Measurements from ENCODE around the gene DLL1.
A peak's percentile ranks its signal among the peaks of the same experiment; 100 is the strongest.
"Not testable (repeated sequence)": the region's sequence is repeated elsewhere in the genome, so short reads cannot be mapped to it uniquely, and the experiment has no call there.

The DLL1 gene

GRCh38 chr6:170290296-170291128 lies at the start of gene DLL1:
DLL1 (minus strand) TSS chr6:170291078; CDS start chr6:170290139, 939 bp downstream.
- Mint-ChIP-seq H3K4me1 (ENCODE audit: low read depth) (peaks cover 26% of the 10 kb centered on the region), H3K27me3 (ENCODE audit: low read depth) (peaks cover 87% of the 10 kb centered on the region), H3K9me3 (no peaks in the 10 kb centered on the region), H3K4me3 (peak within 1 kb of the TSS; percentile 88), H3K27ac (peak within 1 kb of the TSS; percentile 31), H3K36me3 (ENCODE audit: low read depth) (peaks cover 6% of the 10 kb centered on the region)

GRCh38 chr6:170335199-170335598 lies 44.3 kb upstream of the DLL1 start:
- H3K4me3 Mint-ChIP-seq; H3K9me3 Mint-ChIP-seq; H3K27ac Mint-ChIP-seq; H3K27me3 Mint-ChIP-seq (ENCODE audit: low read depth); H3K4me1 Mint-ChIP-seq (ENCODE audit: low read depth): not testable (repeated sequence)
- H3K36me3 Mint-ChIP-seq (ENCODE audit: low read depth) = peaks cover 41% of the 10 kb centered on the region

GRCh38 chr6:170329321-170329720 lies 38.4 kb upstream of the DLL1 start:
- Mint-ChIP-seq H3K27ac (no peak overlapping the region), H3K4me3 (no peak overlapping the region), H3K27me3 (ENCODE audit: low read depth) (no peaks in the 10 kb centered on the region), H3K9me3 (no peaks in the 10 kb centered on the region), H3K4me1 (ENCODE audit: low read depth) (no peaks in the 10 kb centered on the region), H3K36me3 (ENCODE audit: low read depth) (peaks cover 35% of the 10 kb centered on the region)

GRCh38 chr6:170317718-170318117 lies 26.8 kb upstream of the DLL1 start:
- no peak overlapping the region for H3K27ac Mint-ChIP-seq
- peaks cover 37% of the 10 kb centered on the region for H3K36me3 Mint-ChIP-seq (ENCODE audit: low read depth)
- H3K9me3 Mint-ChIP-seq = no peaks in the 10 kb centered on the region
- H3K4me3 Mint-ChIP-seq = no peak overlapping the region
- peaks cover 16% of the 10 kb centered on the region for H3K4me1 Mint-ChIP-seq (ENCODE audit: low read depth)
- H3K27me3 Mint-ChIP-seq (ENCODE audit: low read depth) = no peaks in the 10 kb centered on the region

GRCh38 chr6:170317076-170317475 lies 26.2 kb upstream of the DLL1 start:
- Mint-ChIP-seq H3K4me3 (no peak overlapping the region), H3K4me1 (ENCODE audit: low read depth) (peaks cover 17% of the 10 kb centered on the region), H3K27ac (no peak overlapping the region), H3K9me3 (no peaks in the 10 kb centered on the region), H3K27me3 (ENCODE audit: low read depth) (no peaks in the 10 kb centered on the region), H3K36me3 (ENCODE audit: low read depth) (peaks cover 34% of the 10 kb centered on the region)

- H3K36me3 Mint-ChIP-seq (ENCODE audit: low read depth) = peaks cover 32% of the 10 kb centered on the region
- H3K4me1 Mint-ChIP-seq (ENCODE audit: low read depth) = peaks cover 20% of the 10 kb centered on the region
- H3K4me3 Mint-ChIP-seq = no peak overlapping the region
- H3K27ac Mint-ChIP-seq = no peak overlapping the region
- H3K9me3 Mint-ChIP-seq = no peaks in the 10 kb centered on the region
- no peaks in the 10 kb centered on the region for H3K27me3 Mint-ChIP-seq (ENCODE audit: low read depth)
Measured at GRCh38 chr6:170316071-170316470, 25.2 kb upstream of the DLL1 start.

- no peak overlapping the region for H3K27ac Mint-ChIP-seq
- no peaks in the 10 kb centered on the region for H3K9me3 Mint-ChIP-seq
- no peaks in the 10 kb centered on the region for H3K27me3 Mint-ChIP-seq (ENCODE audit: low read depth)
- H3K36me3 Mint-ChIP-seq (ENCODE audit: low read depth) = peaks cover 24% of the 10 kb centered on the region
- no peak overlapping the region for H3K4me3 Mint-ChIP-seq
- peaks cover 23% of the 10 kb centered on the region for H3K4me1 Mint-ChIP-seq (ENCODE audit: low read depth)
Measured at GRCh38 chr6:170314983-170315382, 24.1 kb upstream of the DLL1 start.

GRCh38 chr6:170313716-170314295 lies 22.9 kb upstream of the DLL1 start:
- peaks cover 17% of the 10 kb centered on the region for H3K36me3 Mint-ChIP-seq (ENCODE audit: low read depth)
- H3K27ac Mint-ChIP-seq = no peak overlapping the region
- no peak overlapping the region for H3K4me3 Mint-ChIP-seq
- H3K4me1 Mint-ChIP-seq (ENCODE audit: low read depth) = peaks cover 27% of the 10 kb centered on the region
- H3K9me3 Mint-ChIP-seq = no peaks in the 10 kb centered on the region
- no peaks in the 10 kb centered on the region for H3K27me3 Mint-ChIP-seq (ENCODE audit: low read depth)

GRCh38 chr6:170312876-170313275 lies 22.0 kb upstream of the DLL1 start:
- Mint-ChIP-seq H3K4me1 (ENCODE audit: low read depth) (peaks cover 35% of the 10 kb centered on the region), H3K9me3 (no peaks in the 10 kb centered on the region), H3K27ac (no peak overlapping the region), H3K4me3 (no peak overlapping the region), H3K36me3 (ENCODE audit: low read depth) (peaks cover 20% of the 10 kb centered on the region), H3K27me3 (ENCODE audit: low read depth) (no peaks in the 10 kb centered on the region)

- Mint-ChIP-seq H3K27me3 (ENCODE audit: low read depth) (no peaks in the 10 kb centered on the region), H3K36me3 (ENCODE audit: low read depth) (peaks cover 20% of the 10 kb centered on the region), H3K4me1 (ENCODE audit: low read depth) (peaks cover 43% of the 10 kb centered on the region), H3K4me3 (no peak overlapping the region), H3K9me3 (no peaks in the 10 kb centered on the region), H3K27ac (no peak overlapping the region)
Measured at GRCh38 chr6:170311696-170312095, 20.8 kb upstream of the DLL1 start.

GRCh38 chr6:170308761-170309160 lies 17.9 kb upstream of the DLL1 start:
- H3K4me3 Mint-ChIP-seq = peak overlapping the region; percentile 75
- H3K27me3 Mint-ChIP-seq (ENCODE audit: low read depth) = peaks cover 16% of the 10 kb centered on the region
- no peak overlapping the region for H3K27ac Mint-ChIP-seq
- H3K9me3 Mint-ChIP-seq = no peaks in the 10 kb centered on the region
- peaks cover 39% of the 10 kb centered on the region for H3K4me1 Mint-ChIP-seq (ENCODE audit: low read depth)
- H3K36me3 Mint-ChIP-seq (ENCODE audit: low read depth) = peaks cover 19% of the 10 kb centered on the region

- H3K4me3 Mint-ChIP-seq = peak overlapping the region; percentile 99
- peaks cover 30% of the 10 kb centered on the region for H3K27me3 Mint-ChIP-seq (ENCODE audit: low read depth)
- H3K27ac Mint-ChIP-seq = peak overlapping the region; percentile 97
- peaks cover 31% of the 10 kb centered on the region for H3K4me1 Mint-ChIP-seq (ENCODE audit: low read depth)
- peaks cover 15% of the 10 kb centered on the region for H3K36me3 Mint-ChIP-seq (ENCODE audit: low read depth)
- no peaks in the 10 kb centered on the region for H3K9me3 Mint-ChIP-seq
Measured at GRCh38 chr6:170307080-170307545, 16.2 kb upstream of the DLL1 start.

- Mint-ChIP-seq H3K9me3 (peaks cover 3% of the 10 kb centered on the region), H3K4me1 (ENCODE audit: low read depth) (peaks cover 31% of the 10 kb centered on the region), H3K36me3 (ENCODE audit: low read depth) (peaks cover 17% of the 10 kb centered on the region), H3K27me3 (ENCODE audit: low read depth) (peaks cover 35% of the 10 kb centered on the region), H3K27ac (peak within 1 kb of the TSS; percentile 97), H3K4me3 (peak within 1 kb of the TSS; percentile 99)
Measured at GRCh38 chr6:170306324-170307079, 15.6 kb upstream of the DLL1 start, which contains the start of gene FAM120B. FAM120B (plus strand) TSS chr6:170306758; CDS start chr6:170317391, 10,633 bp downstream.

GRCh38 chr6:170305805-170306323 lies 15.0 kb upstream of the DLL1 start:
- Mint-ChIP-seq H3K27ac (no peak overlapping the region), H3K9me3 (peaks cover 4% of the 10 kb centered on the region), H3K4me3 (peak overlapping the region; percentile 54), H3K36me3 (ENCODE audit: low read depth) (peaks cover 18% of the 10 kb centered on the region), H3K4me1 (ENCODE audit: low read depth) (peaks cover 26% of the 10 kb centered on the region), H3K27me3 (ENCODE audit: low read depth) (peaks cover 37% of the 10 kb centered on the region)
